GM20000 (cell line): ENCODE measurements around the gene GREB1.

ENCODE experiments used
- DNase-seq: peaks from one replicate; pipeline ENCODE4 v3.0.0; 2012; ENCODE audit warnings: low spot score
- TF ChIP-seq, protein P1 (sequence below): IDR thresholded peaks from 2 replicates; pipeline ENCODE4 v1.5.1; 2012; ENCODE audit warnings: mild to moderate bottlenecking, control low read depth; ENCODE audit errors: extremely low read depth, missing control alignments

The GREB1 gene

DNA sequence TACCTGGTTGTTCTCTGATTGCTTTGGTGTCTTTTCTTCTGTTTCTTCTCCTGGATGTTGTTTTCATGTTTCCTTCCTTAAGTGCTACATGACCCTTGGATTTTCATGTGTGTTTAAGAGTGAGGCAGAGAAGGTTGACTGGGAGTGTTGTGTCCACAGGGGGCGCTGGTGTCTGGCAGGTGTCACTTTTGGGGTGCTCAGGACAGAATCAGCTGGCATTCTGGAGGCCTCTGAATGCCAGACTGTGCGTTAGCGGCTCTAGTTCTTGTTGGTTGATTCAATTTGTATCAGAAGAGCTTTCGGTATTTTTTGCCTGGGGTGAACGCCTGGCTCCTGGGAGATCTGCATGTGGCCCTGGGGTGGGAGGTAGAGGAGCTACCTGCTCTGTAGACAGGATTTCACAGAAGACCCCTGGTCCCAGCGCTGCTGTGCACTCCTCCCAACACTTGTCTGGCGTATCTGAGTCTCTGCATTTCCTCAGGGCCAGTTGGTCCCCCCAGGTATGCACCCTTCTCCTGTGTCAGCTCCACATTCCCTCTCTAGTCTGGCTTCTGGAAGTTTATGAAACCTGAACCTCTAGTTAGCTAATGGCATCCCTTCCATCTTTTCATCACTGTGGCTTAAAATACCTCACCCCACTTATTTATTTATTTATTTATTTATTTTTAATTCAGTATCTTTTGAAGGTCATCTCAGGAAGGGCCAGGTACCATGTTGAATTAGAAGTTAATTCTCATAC lies 1.1 kb downstream of the GREB1 start:
- TF ChIP-seq, protein P1, sequence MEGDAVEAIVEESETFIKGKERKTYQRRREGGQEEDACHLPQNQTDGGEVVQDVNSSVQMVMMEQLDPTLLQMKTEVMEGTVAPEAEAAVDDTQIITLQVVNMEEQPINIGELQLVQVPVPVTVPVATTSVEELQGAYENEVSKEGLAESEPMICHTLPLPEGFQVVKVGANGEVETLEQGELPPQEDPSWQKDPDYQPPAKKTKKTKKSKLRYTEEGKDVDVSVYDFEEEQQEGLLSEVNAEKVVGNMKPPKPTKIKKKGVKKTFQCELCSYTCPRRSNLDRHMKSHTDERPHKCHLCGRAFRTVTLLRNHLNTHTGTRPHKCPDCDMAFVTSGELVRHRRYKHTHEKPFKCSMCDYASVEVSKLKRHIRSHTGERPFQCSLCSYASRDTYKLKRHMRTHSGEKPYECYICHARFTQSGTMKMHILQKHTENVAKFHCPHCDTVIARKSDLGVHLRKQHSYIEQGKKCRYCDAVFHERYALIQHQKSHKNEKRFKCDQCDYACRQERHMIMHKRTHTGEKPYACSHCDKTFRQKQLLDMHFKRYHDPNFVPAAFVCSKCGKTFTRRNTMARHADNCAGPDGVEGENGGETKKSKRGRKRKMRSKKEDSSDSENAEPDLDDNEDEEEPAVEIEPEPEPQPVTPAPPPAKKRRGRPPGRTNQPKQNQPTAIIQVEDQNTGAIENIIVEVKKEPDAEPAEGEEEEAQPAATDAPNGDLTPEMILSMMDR = no peak
- DNase-seq = no peak

DNA sequence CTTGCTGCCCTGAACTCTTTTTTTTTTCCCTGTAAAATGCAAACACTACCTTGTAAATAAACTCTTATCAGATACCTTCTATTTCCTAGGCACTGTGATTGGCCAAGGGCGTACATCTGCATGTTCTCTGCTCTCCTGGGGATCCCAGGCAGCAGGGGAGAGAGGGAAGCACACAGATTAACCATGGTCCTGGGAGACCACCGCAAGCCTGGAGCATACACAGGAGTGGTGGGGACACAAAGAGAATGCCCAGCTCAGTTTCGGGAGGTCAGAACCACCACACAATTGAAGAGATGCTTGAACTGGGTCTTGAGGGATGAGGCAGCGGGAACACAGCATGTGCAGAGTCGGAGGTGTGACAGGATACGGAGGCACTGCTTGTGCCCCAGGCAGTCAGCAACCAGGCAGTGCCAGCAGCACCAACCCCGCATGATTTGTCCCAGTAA lies 2.1 kb downstream of the GREB1 start:
- TF ChIP-seq, protein P1 = no peak
- DNase-seq = no peak

DNA sequence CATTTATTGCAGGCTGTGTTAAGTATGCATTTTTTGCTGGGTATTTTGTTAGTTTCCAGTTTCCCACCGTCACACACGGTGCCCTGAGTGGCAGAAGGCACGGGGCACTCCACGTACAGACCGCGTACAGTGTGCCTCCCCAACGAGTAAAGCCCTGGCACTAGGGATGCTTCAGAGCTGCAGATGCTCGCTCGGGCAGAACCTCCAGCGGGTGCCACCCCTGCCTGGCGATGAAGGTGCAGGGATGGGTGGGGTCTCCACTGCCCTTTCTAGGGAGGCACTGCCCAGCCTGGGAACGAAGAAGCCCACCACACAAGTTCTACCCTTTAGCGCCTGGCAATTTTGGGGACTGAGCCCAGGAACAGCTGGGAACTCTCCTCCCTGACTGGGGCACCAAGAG lies 4.1 kb downstream of the GREB1 start:
- TF ChIP-seq, protein P1 = no peak
- DNase-seq = no peak

DNA sequence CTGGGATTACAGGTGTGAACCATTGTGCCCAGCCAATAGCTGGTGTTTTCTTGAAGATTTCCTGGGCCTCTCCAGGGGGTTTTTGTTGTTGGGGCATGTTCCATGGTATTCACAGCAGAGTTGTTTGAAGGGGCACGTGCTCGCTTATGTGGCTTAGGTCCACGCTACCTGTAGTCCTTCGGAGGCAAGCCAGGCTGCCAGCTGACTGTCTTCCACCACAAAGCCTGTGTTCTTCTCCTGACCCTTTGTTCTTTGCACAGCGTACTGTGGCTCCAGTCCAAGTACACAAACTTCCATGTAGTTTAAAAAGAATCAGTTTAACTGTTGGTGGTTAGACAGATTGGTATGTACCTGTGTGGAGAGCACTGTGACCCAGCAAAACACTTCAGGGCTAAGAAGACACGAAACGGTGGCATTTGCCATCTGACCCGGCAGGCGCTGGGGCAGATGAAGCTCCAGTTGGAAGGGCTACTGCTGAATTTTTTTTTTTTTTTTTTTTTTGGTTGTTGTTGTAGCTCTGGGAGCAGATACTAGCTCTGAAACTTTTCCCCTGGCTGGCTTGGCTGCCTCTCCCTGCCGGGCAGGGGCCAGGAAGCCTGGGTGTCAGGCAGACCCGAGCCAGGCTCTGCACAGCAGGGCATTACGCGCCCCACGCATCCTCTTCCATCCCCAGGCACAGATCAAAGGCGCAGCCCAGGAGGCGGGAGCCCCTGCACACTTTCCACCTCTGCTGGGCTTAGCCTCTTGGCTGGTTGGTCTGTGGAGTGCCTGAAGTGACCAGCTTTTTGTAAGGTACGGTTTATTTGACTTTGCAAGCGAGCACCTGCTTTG lies 5.7 kb downstream of the GREB1 start:
- TF ChIP-seq, protein P1 = no peak
- DNase-seq = no peak

DNA sequence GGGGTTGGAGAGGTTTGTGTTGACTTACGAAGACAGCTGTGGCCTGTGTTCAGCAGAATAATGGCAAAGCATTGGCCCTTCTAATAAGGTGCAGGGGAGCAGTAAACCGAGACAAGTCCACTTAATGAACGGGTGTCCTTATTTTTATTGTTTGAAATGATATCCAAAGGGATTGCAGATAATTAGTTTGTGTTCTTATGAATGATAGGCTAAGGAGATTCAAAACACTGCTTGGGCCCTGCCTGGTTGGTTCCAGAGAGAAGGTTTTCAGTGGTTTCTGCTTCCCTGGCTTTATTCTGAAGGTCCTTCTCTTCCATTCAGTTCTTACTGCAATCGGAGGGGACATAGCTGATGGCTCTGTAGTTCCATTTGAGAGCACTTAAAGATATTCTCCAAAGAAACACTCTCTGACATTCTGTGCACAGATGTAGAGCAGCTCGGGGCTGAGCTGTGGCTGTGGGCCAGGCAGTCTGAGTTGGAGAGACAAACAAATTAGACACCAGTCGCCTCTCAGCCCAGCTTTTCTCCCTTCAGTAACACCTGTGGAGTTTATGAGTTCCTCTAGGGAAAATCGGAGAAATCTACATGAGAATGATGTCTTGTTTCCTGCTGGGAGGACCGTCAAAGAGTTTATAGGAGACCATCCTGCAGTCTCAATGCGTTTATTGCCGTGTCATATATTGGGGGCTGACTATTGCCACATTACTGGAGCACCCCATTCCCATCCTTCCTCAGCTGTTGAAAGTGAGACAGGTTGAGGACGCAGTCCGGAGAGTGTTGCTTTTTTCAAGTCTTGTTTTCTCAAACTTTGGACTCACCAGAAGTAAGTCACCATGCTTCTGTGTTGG lies 6.5 kb downstream of the GREB1 start:
- no peak for DNase-seq
- TF ChIP-seq, protein P1 = no peak

DNA sequence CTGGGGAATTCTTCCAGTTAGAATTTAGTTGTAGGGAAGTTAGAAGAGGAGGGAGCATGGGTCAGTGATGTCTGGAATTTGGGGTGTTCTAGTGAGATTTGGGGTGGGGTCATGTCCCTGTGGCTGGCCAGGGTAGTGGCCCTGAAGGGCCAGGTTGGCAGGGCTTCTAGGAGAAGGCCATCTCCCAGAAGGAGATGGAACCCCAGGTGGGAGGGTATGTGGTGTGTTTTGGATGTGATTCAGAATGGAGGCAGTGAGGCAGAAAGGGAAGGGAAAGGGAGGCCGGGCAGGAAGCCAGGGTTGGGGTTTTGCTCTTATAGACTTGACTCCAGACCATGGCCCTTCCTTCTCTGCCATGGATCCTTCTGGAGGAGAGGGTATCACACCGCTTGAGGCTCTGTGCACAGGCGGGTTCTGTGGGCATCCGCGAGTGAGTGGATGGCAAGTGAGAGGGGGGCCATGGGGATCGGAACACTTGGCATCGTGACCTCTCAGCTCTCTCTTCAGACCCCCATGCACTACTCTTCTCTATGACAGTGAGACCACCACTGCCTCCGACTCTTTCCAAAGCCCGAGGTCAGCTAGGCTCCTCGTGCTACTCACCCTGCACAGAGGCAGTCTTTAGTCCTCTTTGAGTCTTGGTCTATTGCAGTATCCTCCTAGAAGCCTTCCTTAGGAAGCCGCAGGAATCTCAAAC lies 7.3 kb downstream of the GREB1 start:
- DNase-seq = no peak
- TF ChIP-seq, protein P1 = no peak
